HG03571 (cell line): ENCODE measurements around the gene ENDOU.

Experiments
- ATAC-seq: cut with Tn5 transposase; IDR thresholded peaks from one replicate; pipeline ENCODE4 v1.9.1; 2021; ENCODE audit not compliant: unreplicated experiment

ENDOU gene

GRCh38 chr12:47744005-47744651, 18.8 kb upstream of the ENDOU start:
- ATAC-seq = no peak

GRCh38 chr12:47743311-47743860, 18.1 kb upstream of the ENDOU start:
- ATAC-seq = no peak

- ATAC-seq = no peak
These were observed 17.0 kb upstream of the ENDOU start for GRCh38 chr12:47742253-47742825.

- no peak for ATAC-seq
These were observed 16.0 kb upstream of the ENDOU start for GRCh38 chr12:47741340-47741703.

GRCh38 chr12:47740606-47741339, 15.5 kb upstream of the ENDOU start:
- peak; percentile 52 for ATAC-seq

GRCh38 chr12:47739979-47740378, 14.7 kb upstream of the ENDOU start:
- peak; percentile 58 for ATAC-seq

- ATAC-seq = no peak
These were observed 14.0 kb upstream of the ENDOU start for GRCh38 chr12:47739297-47739696.

- no peak for ATAC-seq
These were observed 12.8 kb upstream of the ENDOU start for GRCh38 chr12:47737936-47738594.

GRCh38 chr12:47736877-47737676, 11.8 kb upstream of the ENDOU start:
- ATAC-seq = no peak

GRCh38 chr12:47736216-47736615, 10.9 kb upstream of the ENDOU start:
- ATAC-seq = no peak

- ATAC-seq = no peak
These were observed 10.4 kb upstream of the ENDOU start for GRCh38 chr12:47735649-47736048.

GRCh38 chr12:47734725-47735480, 9.6 kb upstream of the ENDOU start:
- ATAC-seq = no peak

- ATAC-seq = no peak
These were observed 7.9 kb upstream of the ENDOU start for GRCh38 chr12:47733142-47733541.

- no peak for ATAC-seq
These were observed 7.2 kb upstream of the ENDOU start for GRCh38 chr12:47732504-47732903.

GRCh38 chr12:47731723-47732122, 6.4 kb upstream of the ENDOU start:
- ATAC-seq = no peak

- no peak for ATAC-seq
These were observed 5.1 kb upstream of the ENDOU start for GRCh38 chr12:47730341-47730744.

- ATAC-seq = no peak
These were observed 3.9 kb upstream of the ENDOU start for GRCh38 chr12:47729233-47729632.

GRCh38 chr12:47725893-47726292, 603 bp upstream of the ENDOU start:
- ATAC-seq = peak; percentile 73

- ATAC-seq = no peak
These were observed 2.2 kb downstream of the ENDOU start for GRCh38 chr12:47722941-47723631.
